HG02973 (cell line): ENCODE measurements around the gene KCTD16.
A peak's percentile ranks its signal among the peaks of the same experiment; 100 is the strongest.

ENCODE experiments used
- ATAC-seq: cut with Tn5 transposase; IDR thresholded peaks from one replicate; pipeline ENCODE4 v1.9.1; 2021; ENCODE audit warnings: moderate library complexity; ENCODE audit not compliant: unreplicated experiment

KCTD16 gene

GRCh38 chr5:144393641-144394435, 223.2 kb downstream of the KCTD16 start:
- ATAC-seq, result no peak

GRCh38 chr5:144395704-144396103, 225.0 kb downstream of the KCTD16 start:
- ATAC-seq, result peak; percentile 61

GRCh38 chr5:144403058-144403457, 232.4 kb downstream of the KCTD16 start:
- ATAC-seq, result no peak

GRCh38 chr5:144403817-144404420, 233.2 kb downstream of the KCTD16 start:
- ATAC-seq, result no peak

- ATAC-seq, result no peak
These were observed 234.0 kb downstream of the KCTD16 start for GRCh38 chr5:144404672-144405071.

GRCh38 chr5:144405991-144406390, 235.3 kb downstream of the KCTD16 start:
- no peak for ATAC-seq

GRCh38 chr5:144406442-144406841, 235.8 kb downstream of the KCTD16 start:
- no peak for ATAC-seq

- ATAC-seq, result no peak
These were observed 243.7 kb downstream of the KCTD16 start for GRCh38 chr5:144414202-144415029.

- no peak for ATAC-seq
These were observed 245.5 kb downstream of the KCTD16 start for GRCh38 chr5:144416196-144416595.

GRCh38 chr5:144418719-144419118, 248.0 kb downstream of the KCTD16 start:
- no peak for ATAC-seq

GRCh38 chr5:144421411-144421810, 250.7 kb downstream of the KCTD16 start:
- no peak for ATAC-seq

- no peak for ATAC-seq
These were observed 251.5 kb downstream of the KCTD16 start for GRCh38 chr5:144422018-144422727.

- no peak for ATAC-seq
These were observed 257.2 kb downstream of the KCTD16 start for GRCh38 chr5:144427866-144428265.

- ATAC-seq, result no peak
These were observed 257.7 kb downstream of the KCTD16 start for GRCh38 chr5:144428326-144428725.

GRCh38 chr5:144429405-144429804, 258.7 kb downstream of the KCTD16 start:
- ATAC-seq, result no peak

- no peak for ATAC-seq
These were observed 259.2 kb downstream of the KCTD16 start for GRCh38 chr5:144429905-144430304.

GRCh38 chr5:144433140-144433822, 262.6 kb downstream of the KCTD16 start:
- ATAC-seq, result no peak

- no peak for ATAC-seq
These were observed 263.2 kb downstream of the KCTD16 start for GRCh38 chr5:144433893-144434292.

GRCh38 chr5:144436007-144436406, 265.3 kb downstream of the KCTD16 start:
- ATAC-seq, result no peak

- no peak for ATAC-seq
These were observed 267.6 kb downstream of the KCTD16 start for GRCh38 chr5:144438237-144438636.
